Calu3 (cell line): ENCODE measurements around the gene RHPN2. TPM values are rescaled to one million over a fixed set of nuclear protein-coding genes. Genes with fewer than 3 reads are reported as not detected.

Source experiments
- BruUV-seq: library from RNA; stranded (reverse); fragments of 400-500 nt; replicated peaks from 2 replicates; lab custom pipeline; 2021; lab: Mats Ljungman, UMichigan
- CTCF ChIA-PET: fragments of 300-600 bp; sonication (Branson Sonifier 250); formaldehyde crosslinking; loops from one replicate; lab custom pipeline; 2022; ENCODE audit warnings: antibody characterized with exemption; lab: Charles Lee
- DNase-seq: peaks from one replicate; pipeline ENCODE4 v3.0.0; 2022
- H3K27ac Mint-ChIP-seq: one replicate; pipeline ENCODE4 v1.8.0; 2022; ENCODE audit warnings: mixed read lengths; ENCODE audit not compliant: unreplicated experiment
- H3K27me3 Mint-ChIP-seq: one replicate; pipeline ENCODE4 v1.8.0; 2022; ENCODE audit warnings: mixed read lengths; ENCODE audit not compliant: unreplicated experiment
- H3K36me3 Mint-ChIP-seq: one replicate; pipeline ENCODE4 v1.8.0; 2022; ENCODE audit warnings: mild to moderate bottlenecking, moderate library complexity, mixed read lengths; ENCODE audit not compliant: insufficient read depth, unreplicated experiment
- H3K4me1 Mint-ChIP-seq: one replicate; pipeline ENCODE4 v1.8.0; 2022; ENCODE audit warnings: mild to moderate bottlenecking, low read depth, mixed read lengths; ENCODE audit not compliant: unreplicated experiment
- H3K4me3 Mint-ChIP-seq: one replicate; pipeline ENCODE4 v1.8.0; 2022; ENCODE audit warnings: mild to moderate bottlenecking, low read depth, moderate library complexity, mixed read lengths; ENCODE audit not compliant: unreplicated experiment
- H3K9me3 Mint-ChIP-seq: one replicate; pipeline ENCODE4 v1.8.0; 2022; ENCODE audit warnings: low read depth, mixed read lengths; ENCODE audit not compliant: unreplicated experiment
- CTCF ChIP-seq: fragments of 200-600 bp; IDR thresholded peaks from one replicate; pipeline ENCODE4 v1.8.0; 2022; ENCODE audit warnings: antibody characterized with exemption; ENCODE audit not compliant: unreplicated experiment
- intact Hi-C: fragments of 100-400 bp; cut with micrococcal nuclease; formaldehyde crosslinking; loops from one replicate; pipeline ENCODE4 v1.10.0; 2022; ENCODE audit not compliant: unreplicated experiment
- total RNA-seq: library from RNA; stranded (reverse); gene quantifications from 2 replicates; pipeline ENCODE4 v1.2.3, GENCODE V29; 2022

Gene RHPN2
- total RNA-seq, 1 experiment from 2014 or later = 46.4 TPM

DNA sequence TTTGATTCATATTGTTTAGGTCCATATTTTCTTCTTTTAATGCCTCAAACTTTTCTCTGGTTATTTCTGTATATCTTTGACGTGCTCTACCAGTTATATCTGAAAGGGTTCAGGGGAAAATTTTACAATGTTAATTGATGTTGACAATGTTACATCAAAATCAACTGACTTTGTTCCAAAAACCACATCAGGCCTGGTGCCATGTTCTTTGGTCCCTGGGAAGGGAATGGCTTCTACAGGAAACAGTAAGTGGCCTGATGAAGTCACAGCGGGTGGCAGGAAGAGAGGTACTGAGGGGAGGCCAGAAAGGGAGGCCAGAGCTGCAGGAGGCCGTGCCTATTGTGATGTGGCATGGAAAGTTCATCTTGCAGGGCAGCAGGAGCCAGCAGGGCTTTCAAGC is 131.1 kb downstream of the RHPN2 start:
- CTCF ChIA-PET = no interaction called here
- Mint-ChIP-seq H3K4me1 (peaks cover 6% of the 10 kb centered on the region), H3K27ac (no peak overlapping the region), H3K27me3 (no peaks in the 10 kb centered on the region), H3K4me3 (no peak overlapping the region), H3K9me3 (peaks cover 2% of the 10 kb centered on the region), H3K36me3 (peaks cover 6% of the 10 kb centered on the region)
- intact Hi-C loops = no loop called here
- DNase-seq = no peak
- TF ChIP-seq CTCF = no peak
- no TSS peak for BruUV-seq

GRCh38 chr19:32930567-32930966 is 134.1 kb downstream of the RHPN2 start:
- peaks cover 11% of the 10 kb centered on the region for H3K36me3 Mint-ChIP-seq
- H3K9me3 Mint-ChIP-seq = peaks cover 7% of the 10 kb centered on the region
- no peak for TF ChIP-seq CTCF
- H3K27ac Mint-ChIP-seq = no peak overlapping the region
- DNase-seq = no peak
- H3K4me1 Mint-ChIP-seq = peaks cover 12% of the 10 kb centered on the region
- no peaks in the 10 kb centered on the region for H3K27me3 Mint-ChIP-seq
- no peak overlapping the region for H3K4me3 Mint-ChIP-seq
- intact Hi-C loops = no loop called here
- CTCF ChIA-PET = interaction anchor here (0.6 to 1.2 kb wide), 2 partner anchors 34 to 36 kb away, joined by 3 to 10 read pairs; no protein-coding TSS in a partner anchor
- no TSS peak for BruUV-seq

DNA sequence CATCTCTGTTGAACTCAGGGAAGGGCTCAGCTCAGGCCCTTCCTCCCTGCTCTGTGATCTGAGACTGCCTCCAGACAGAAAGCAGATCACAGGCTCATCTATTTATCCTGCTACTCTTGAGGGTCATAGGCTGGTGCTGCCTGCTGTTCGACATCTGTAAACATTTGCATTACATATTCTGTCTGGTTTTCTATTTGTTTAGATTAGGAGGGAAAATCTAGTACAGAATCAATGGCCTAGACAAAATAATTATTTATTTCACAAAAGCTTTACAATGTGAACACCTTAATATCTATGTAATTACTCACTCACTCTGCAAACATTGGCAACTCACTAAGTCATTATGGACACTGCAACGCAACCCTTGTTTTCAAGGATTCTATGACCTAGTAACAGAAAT is 135.9 kb downstream of the RHPN2 start:
- no peak for TF ChIP-seq CTCF
- Mint-ChIP-seq H3K9me3 (peaks cover 7% of the 10 kb centered on the region), H3K4me1 (peaks cover 12% of the 10 kb centered on the region), H3K36me3 (peaks cover 11% of the 10 kb centered on the region), H3K4me3 (no peak overlapping the region), H3K27me3 (no peaks in the 10 kb centered on the region), H3K27ac (no peak overlapping the region)
- intact Hi-C loops = no loop called here
- CTCF ChIA-PET = no interaction called here
- no peak for DNase-seq
- BruUV-seq = no TSS peak

Other genes with a start within 250 kb of the RHPN2 start
- gene SLC7A9, start 195.1 kb downstream of the RHPN2 start, total RNA-seq = 0.64 and 1.3 TPM in 2 replicates
- gene CEP89, start 92.9 kb downstream of the RHPN2 start, total RNA-seq = 31.1 and 33.9 TPM in 2 replicates
- gene FAAP24, start 92.6 kb downstream of the RHPN2 start, total RNA-seq = 7.3 and 8.4 TPM in 2 replicates
- gene GPATCH1, start 16.3 kb upstream of the RHPN2 start, total RNA-seq = 16.3 and 17.0 TPM in 2 replicates
- gene WDR88, start 67.2 kb upstream of the RHPN2 start, total RNA-seq = 1.1 TPM in 1 of 2 replicates, not detected in the other
- gene LRP3, start 129.4 kb upstream of the RHPN2 start, total RNA-seq = 0.59 and 1.5 TPM in 2 replicates
- gene SLC7A10, start 161.0 kb upstream of the RHPN2 start, total RNA-seq = not detected in 2 replicates
- 1.2 and 1.8 TPM in 2 replicates for gene CEBPA, start 237.6 kb upstream of the RHPN2 start, total RNA-seq